Cardiac fibroblast (primary cell): ENCODE data around the gene HOXA6.

Experiments used
- DNase-seq, 2 donors: peaks; one replicate each; pipeline versions ENCODE4 v3.0.0 to v3.0.0-alpha.2; 2010; ENCODE audit warnings: low read depth in 2 of 2
- H3K4me3 ChIP-seq, 2 donors: replicated peaks in 1 of 2; 1 replicate in 1 of 2; 2 replicates in 1 of 2; pipeline ENCODE4 v1.5.1; 2011; ENCODE audit warnings: low read depth in 2 of 2, low read length in 2 of 2, mild to moderate bottlenecking in 2 of 2, moderate library complexity in 1 of 2
- CTCF ChIP-seq: IDR thresholded peaks from one replicate; pipeline ENCODE4 v1.5.1; 2011; ENCODE audit warnings: low read depth, mild to moderate bottlenecking, low read length, inconsistent platforms

The HOXA6 gene

GRCh38 chr7:27097686-27098577 is 49.6 kb downstream of the HOXA6 start:
- peak overlapping the region; percentile 9 to 18 for H3K4me3 ChIP-seq
- TF ChIP-seq CTCF: no peak
- DNase-seq: no peak

GRCh38 chr7:27096768-27097514 is 50.6 kb downstream of the HOXA6 start:
- no peak for TF ChIP-seq CTCF
- H3K4me3 ChIP-seq: peak overlapping the region; percentile 40 to 44
- no peak for DNase-seq

- no peak for TF ChIP-seq CTCF
- DNase-seq: peak; percentile 47 to 67
- H3K4me3 ChIP-seq: peak within 1 kb of the TSS; percentile 40 to 44
Observed at GRCh38 chr7:27095897-27096767, 51.4 kb downstream of the HOXA6 start, which contains the start of gene HOXA1. Gene HOXA1, minus strand, starts transcription at chr7:27096000. Its CDS starts 88 bp downstream, at chr7:27095912.
